Measurements from ENCODE around the gene ELL. TPM values are rescaled to one million over a fixed set of nuclear protein-coding genes. Genes with fewer than 3 reads are reported as not detected.

The ELL gene
- total RNA-seq, 1 donor from 2014 or later = 25.3 TPM

DNA sequence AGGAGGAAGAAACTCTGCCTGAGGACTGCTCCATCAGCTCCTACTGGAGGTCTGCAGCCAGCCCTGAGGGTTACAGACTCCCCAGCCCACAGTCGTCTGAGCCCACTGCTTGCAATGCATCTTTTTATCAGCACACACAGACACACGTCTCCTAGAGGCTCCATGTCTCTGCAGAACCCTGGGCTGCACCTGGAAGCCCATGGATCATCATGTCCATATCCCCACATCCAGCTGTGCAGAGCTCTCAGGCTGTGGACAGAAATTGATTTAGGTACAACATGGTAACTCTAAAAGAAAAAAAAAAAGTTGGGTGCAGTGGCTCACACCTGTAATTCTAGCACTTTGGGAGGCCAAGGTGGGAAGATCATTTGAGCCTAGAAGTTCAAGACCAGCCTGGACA is 51.1 kb downstream of the ELL start:
- DNase-seq (ENCODE audit: extremely low spot score in 2 of 2) = no peak
- intact Hi-C loops (cut with DNase I) = no loop called here
- no peaks in the 10 kb centered on the region for H3K36me3 ChIP-seq
- H3K27me3 ChIP-seq = no peaks in the 10 kb centered on the region
- H3K9me3 ChIP-seq = no peaks in the 10 kb centered on the region
- peaks cover 69% of the 10 kb centered on the region for H3K4me1 ChIP-seq
- no peak overlapping the region for H3K4me3 ChIP-seq
- no peak for TF ChIP-seq POLR2AphosphoS5 (IDR thresholded peaks at IDR 0.05; ENCODE audit: insufficient read depth in 1 of 2, low read depth in 1 of 2)
- TF ChIP-seq CTCF (IDR thresholded peaks at IDR 0.05) = no peak
- no peak for TF ChIP-seq POLR2A (IDR thresholded peaks at IDR 0.05)
- peak overlapping the region; percentile 74 for H3K27ac ChIP-seq

- Histone ChIP-seq H3K27me3 (no peaks in the 10 kb centered on the region), H3K9me3 (no peaks in the 10 kb centered on the region), H3K4me1 (peaks cover 70% of the 10 kb centered on the region), H3K4me3 (no peak overlapping the region), H3K36me3 (no peaks in the 10 kb centered on the region), H3K27ac (peak overlapping the region; percentile 74)
- TF ChIP-seq POLR2AphosphoS5 (IDR thresholded peaks at IDR 0.05; ENCODE audit: insufficient read depth in 1 of 2, low read depth in 1 of 2) = no peak
- TF ChIP-seq CTCF (IDR thresholded peaks at IDR 0.05) = peak; percentile 28 to 69 (median 58)
- TF ChIP-seq POLR2A (IDR thresholded peaks at IDR 0.05) = no peak
- DNase-seq (ENCODE audit: extremely low spot score in 2 of 2) = no peak
- intact Hi-C loops (cut with DNase I) = loop anchor here (10.0 kb wide), 2 partner anchors 46 to 376 kb away; no protein-coding TSS in a partner anchor
These were observed 52.6 kb downstream of the ELL start for GRCh38 chr19:18469069-18469846.

DNA sequence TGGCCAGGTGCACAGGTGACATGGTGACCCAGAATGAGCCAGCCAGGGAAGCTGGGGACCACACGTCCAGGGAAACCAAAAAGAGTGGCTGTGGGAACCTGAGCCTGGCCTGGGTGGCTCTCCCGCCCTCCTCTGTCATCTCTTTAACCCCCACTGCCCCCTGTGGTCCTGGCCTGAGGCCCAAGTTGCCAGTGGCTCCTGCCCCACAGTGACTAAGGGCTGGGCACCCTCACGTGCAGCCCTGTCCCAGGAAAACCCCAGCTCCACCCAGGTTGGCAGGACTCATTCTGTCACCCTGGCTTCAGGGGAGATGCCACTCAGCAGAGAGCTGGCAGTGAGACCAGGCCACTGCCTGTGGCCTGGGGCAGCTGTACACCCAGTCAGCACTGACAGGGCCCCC is 53.4 kb downstream of the ELL start:
- Histone ChIP-seq H3K9me3 (no peaks in the 10 kb centered on the region), H3K4me1 (peaks cover 67% of the 10 kb centered on the region), H3K27me3 (no peaks in the 10 kb centered on the region), H3K27ac (peak overlapping the region; percentile 13), H3K4me3 (no peak overlapping the region), H3K36me3 (no peaks in the 10 kb centered on the region)
- DNase-seq (ENCODE audit: extremely low spot score in 2 of 2) = no peak
- no peak for TF ChIP-seq POLR2A (IDR thresholded peaks at IDR 0.05)
- TF ChIP-seq CTCF (IDR thresholded peaks at IDR 0.05) = no peak
- TF ChIP-seq POLR2AphosphoS5 (IDR thresholded peaks at IDR 0.05; ENCODE audit: insufficient read depth in 1 of 2, low read depth in 1 of 2) = no peak
- intact Hi-C loops (cut with DNase I) = loop anchor here (10.0 kb wide), 2 partner anchors 46 to 376 kb away; no protein-coding TSS in a partner anchor

DNA sequence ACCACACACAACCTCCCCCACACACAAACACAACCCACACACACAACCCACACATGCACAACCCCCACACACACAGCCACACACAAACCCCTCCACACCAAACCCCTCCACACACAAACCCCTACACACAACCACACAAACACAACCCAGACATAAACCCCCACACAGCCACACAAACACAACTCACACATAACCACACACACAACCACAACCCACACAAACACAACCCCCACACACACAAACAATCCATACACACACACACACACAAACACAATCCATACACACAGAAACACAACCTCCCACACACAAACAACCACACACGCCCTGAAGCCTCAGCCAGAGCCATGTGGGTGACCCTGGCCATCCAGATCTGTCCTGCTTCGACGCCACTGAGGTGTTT is 53.9 kb downstream of the ELL start:
- TF ChIP-seq POLR2A (IDR thresholded peaks at IDR 0.05) = no peak
- no peak for TF ChIP-seq CTCF (IDR thresholded peaks at IDR 0.05)
- no peak for TF ChIP-seq POLR2AphosphoS5 (IDR thresholded peaks at IDR 0.05; ENCODE audit: insufficient read depth in 1 of 2, low read depth in 1 of 2)
- H3K27ac ChIP-seq = peak overlapping the region; percentile 13
- H3K4me1 ChIP-seq = peaks cover 63% of the 10 kb centered on the region
- H3K36me3 ChIP-seq = no peaks in the 10 kb centered on the region
- no peak for DNase-seq (ENCODE audit: extremely low spot score in 2 of 2)
- intact Hi-C loops (cut with DNase I) = loop anchor here (10.0 kb wide), 2 partner anchors 47 to 377 kb away; no protein-coding TSS in a partner anchor
- no peaks in the 10 kb centered on the region for H3K9me3 ChIP-seq
- no peaks in the 10 kb centered on the region for H3K27me3 ChIP-seq
- no peak overlapping the region for H3K4me3 ChIP-seq

DNA sequence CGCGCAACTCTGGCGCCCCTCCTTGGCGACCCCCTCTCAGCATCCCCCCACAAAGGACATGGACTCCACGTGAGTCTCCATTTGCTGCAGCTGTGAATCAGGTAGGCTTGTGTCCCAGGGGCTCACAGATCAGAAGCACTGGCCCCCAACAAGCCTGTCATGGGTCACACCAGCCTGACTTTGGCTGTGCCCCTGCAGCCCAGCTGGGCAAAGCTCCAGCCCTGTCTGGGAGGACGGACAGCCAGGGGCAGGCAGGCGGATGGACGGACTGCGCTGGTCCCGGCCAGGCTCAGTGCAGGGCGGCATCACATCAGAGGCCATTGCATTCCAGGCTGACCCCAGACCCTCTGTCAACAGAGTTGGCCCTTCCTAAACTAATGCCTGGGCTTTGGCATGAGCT is 55.5 kb downstream of the ELL start:
- DNase-seq (ENCODE audit: extremely low spot score in 2 of 2) = no peak
- Histone ChIP-seq H3K4me1 (peaks cover 70% of the 10 kb centered on the region), H3K27ac (peak overlapping the region; percentile 84), H3K27me3 (no peaks in the 10 kb centered on the region), H3K4me3 (no peak overlapping the region), H3K36me3 (peaks cover 0 to 4% of the 10 kb centered on the region in 2 donors), H3K9me3 (no peaks in the 10 kb centered on the region)
- intact Hi-C loops (cut with DNase I) = loop anchor here (10.0 kb wide), 2 partner anchors 48 to 378 kb away; no protein-coding TSS in a partner anchor
- TF ChIP-seq POLR2A (IDR thresholded peaks at IDR 0.05) (no peak), CTCF (IDR thresholded peaks at IDR 0.05) (no peak), POLR2AphosphoS5 (IDR thresholded peaks at IDR 0.05; ENCODE audit: insufficient read depth in 1 of 2, low read depth in 1 of 2) (no peak)
